Adipose tissue (tissue), 3 donors: ENCODE data around the gene INSL3. TPM values are rescaled to one million over a fixed set of nuclear protein-coding genes. Genes with fewer than 3 reads are reported as not detected.

Experiments
- H3K27ac ChIP-seq: one replicate; pipeline ENCODE4 v1.5.1; 2013; ENCODE audit warnings: low read depth, low read length
- WGBS, 3 donors: extraction: QIAGEN DNeasy Blood & Tissue Kit; methylation state at CpG; one replicate each; pipeline ENCODE4 v1.1.7; 2013; 5-methylcytosine and 5-hydroxymethylcytosine counted together
- polyA plus RNA-seq, 3 donors: library from polyadenylated mRNA; stranded (reverse); fragments of 200-250 nt; gene quantifications; one replicate each; pipeline ENCODE4 v1.2.3, GENCODE V29; 2013
- donor health status: healthy with polysubstance abuse.
- donor health status: Bipolar disorder and iron deficiency.
- donor health status: healthy.

The INSL3 gene
- polyA plus RNA-seq, 3 donors: 0.33 to 0.45 TPM; not detected in 1

- H3K27ac ChIP-seq: no peak overlapping the region
- 56 to 76% (median 69%) methylated on average over 14 of the region's 14 CpGs for WGBS, 3 donors
Observed at GRCh38 chr19:17848595-17849292, 27.4 kb upstream of the INSL3 start.

- 4 to 10% (median 7%) methylated on average over 40 of the region's 40 CpGs for WGBS, 3 donors
- H3K27ac ChIP-seq: no peak within 1 kb of the TSS
Observed at GRCh38 chr19:17847538-17848366, 26.4 kb upstream of the INSL3 start, which contains the start of gene JAK3. TSS of gene JAK3 (minus strand) at chr19:17847982. CDS start at chr19:17844417, 3,565 bp downstream.

GRCh38 chr19:17846146-17846545, 24.8 kb upstream of the INSL3 start:
- WGBS, 3 donors: 59 to 78% (median 63%) methylated on average over 8 of the region's 8 CpGs
- no peak overlapping the region for H3K27ac ChIP-seq

- WGBS, 3 donors: 82 to 91% (median 84%) methylated on average over 14 of the region's 14 CpGs
- no peak overlapping the region for H3K27ac ChIP-seq
Observed at GRCh38 chr19:17843908-17844490, 22.7 kb upstream of the INSL3 start.

GRCh38 chr19:17843292-17843827, 22.0 kb upstream of the INSL3 start:
- H3K27ac ChIP-seq: no peak overlapping the region
- WGBS, 3 donors: 73 to 88% (median 79%) methylated on average over 9 of the region's 9 CpGs

- 51 to 84% (median 78%) methylated on average over 20 of the region's 20 CpGs for WGBS, 3 donors
- no peak overlapping the region for H3K27ac ChIP-seq
Observed at GRCh38 chr19:17842663-17843291, 21.5 kb upstream of the INSL3 start.

DNA sequence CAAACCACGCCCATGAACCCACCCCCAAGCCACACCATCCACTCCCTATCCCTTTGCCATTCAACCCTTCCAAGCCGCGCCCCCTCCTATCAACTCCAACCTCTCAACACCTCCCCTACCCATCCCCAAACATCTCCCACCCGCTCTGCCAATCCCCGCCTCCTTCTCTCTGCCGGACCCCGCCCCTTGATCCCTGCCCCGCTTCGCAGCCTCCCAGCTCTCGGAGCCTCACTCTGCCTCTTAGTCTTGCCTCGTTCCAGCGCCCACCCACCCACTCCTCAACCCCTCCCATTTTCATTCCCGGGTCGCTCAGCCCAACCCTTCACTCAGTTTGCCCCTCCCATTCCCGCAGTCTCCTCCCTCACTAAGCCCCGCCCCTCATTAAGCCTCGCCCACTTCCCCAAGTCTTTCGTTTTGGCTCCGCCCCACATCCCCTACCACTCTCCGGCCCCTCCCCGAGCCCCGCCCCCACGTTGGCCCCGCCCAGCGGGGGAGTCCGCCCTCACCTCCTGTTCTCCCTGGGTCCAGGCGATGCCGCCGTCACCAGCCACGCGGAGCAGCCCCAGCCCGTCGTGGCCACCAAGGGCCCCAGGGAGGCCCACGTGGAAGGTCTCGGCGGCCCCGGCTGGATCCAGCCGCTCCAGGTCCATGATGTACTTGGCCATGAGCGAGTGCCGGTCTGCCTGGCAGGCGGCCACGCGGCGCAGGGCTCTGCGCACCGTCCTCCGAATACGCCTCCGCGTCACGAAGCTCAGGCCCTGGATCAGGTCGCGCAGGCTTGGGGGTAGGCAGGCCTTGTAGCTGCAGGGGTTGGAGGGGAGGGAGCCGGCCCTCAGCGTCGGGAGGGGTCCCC, 20.7 kb upstream of the INSL3 start:
- no peak overlapping the region for H3K27ac ChIP-seq
- 14 to 54% (median 43%) methylated on average over 55 to 56 of the region's 56 CpGs for WGBS, 3 donors

GRCh38 chr19:17841371-17841809, 20.1 kb upstream of the INSL3 start:
- H3K27ac ChIP-seq: no peak overlapping the region
- 10 to 52% (median 39%) methylated on average over 25 to 30 of the region's 30 CpGs for WGBS, 3 donors

DNA sequence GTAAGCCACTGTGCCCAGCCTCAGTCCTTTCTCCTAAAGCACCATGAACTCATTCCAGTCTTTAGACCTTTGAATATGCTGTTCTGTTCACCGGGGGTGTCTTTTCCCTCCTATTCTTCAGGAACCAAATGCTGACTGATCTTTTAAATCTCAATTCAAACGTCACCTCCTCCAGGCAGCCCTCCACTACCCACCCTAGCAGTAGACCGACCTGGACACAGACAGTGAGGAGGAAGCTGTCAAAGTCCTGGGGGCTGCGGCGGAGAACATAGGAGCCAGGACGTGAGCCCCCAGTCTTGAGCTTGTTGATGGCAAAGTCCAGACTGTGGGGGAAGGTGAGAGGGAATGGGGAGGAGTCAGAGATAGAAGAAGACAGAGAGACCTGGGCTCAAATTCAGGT, 18.7 kb upstream of the INSL3 start:
- H3K27ac ChIP-seq: no peak overlapping the region
- 72 to 92% (median 84%) methylated on average over 6 of the region's 6 CpGs for WGBS, 3 donors

GRCh38 chr19:17837972-17838371, 16.7 kb upstream of the INSL3 start:
- WGBS, 3 donors: 81 to 97% (median 95%) methylated on average over 7 of the region's 7 CpGs
- no peak overlapping the region for H3K27ac ChIP-seq

GRCh38 chr19:17836530-17836929, 15.2 kb upstream of the INSL3 start:
- 43 to 85% (median 83%) methylated on average over 4 of the region's 4 CpGs for WGBS, 3 donors
- H3K27ac ChIP-seq: no peak overlapping the region

GRCh38 chr19:17835182-17836006, 14.1 kb upstream of the INSL3 start:
- 65 to 85% (median 74%) methylated on average over 8 of the region's 8 CpGs for WGBS, 3 donors
- H3K27ac ChIP-seq: no peak overlapping the region

- H3K27ac ChIP-seq: no peak overlapping the region
- 67 to 88% (median 85%) methylated on average over 27 of the region's 27 CpGs for WGBS, 3 donors
Observed at GRCh38 chr19:17834350-17835181, 13.2 kb upstream of the INSL3 start.

GRCh38 chr19:17832443-17833208, 11.3 kb upstream of the INSL3 start:
- WGBS, 3 donors: 84 to 93% (median 89%) methylated on average over 17 of the region's 17 CpGs
- no peak overlapping the region for H3K27ac ChIP-seq

DNA sequence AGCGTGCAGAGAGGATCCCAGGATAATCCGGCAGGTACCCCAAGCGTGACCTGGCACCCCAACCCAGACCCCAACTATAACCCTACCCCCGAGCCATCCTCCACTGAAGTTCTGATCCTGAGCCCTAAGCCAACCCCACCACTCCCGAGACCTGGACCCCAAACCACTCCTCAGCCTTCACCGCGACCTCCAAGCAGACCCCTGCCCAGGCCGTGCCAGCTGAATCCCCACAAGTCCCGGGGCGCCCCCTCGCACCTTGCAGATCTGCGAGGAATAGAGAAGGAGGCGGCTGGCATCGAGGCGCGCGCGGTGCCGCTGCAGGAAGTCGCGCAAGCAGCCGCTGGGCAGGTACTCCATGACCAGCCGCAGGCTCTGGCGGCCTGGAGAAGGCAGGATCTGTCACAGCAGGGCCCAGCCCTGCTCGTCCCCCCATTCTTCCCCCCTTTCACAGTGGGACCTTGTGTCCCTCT, 10.1 kb upstream of the INSL3 start:
- WGBS, 3 donors: 22 to 76% (median 66%) methylated on average over 25 of the region's 25 CpGs
- no peak overlapping the region for H3K27ac ChIP-seq
